Activated CD8-positive, alpha-beta memory T cell treated with anti-CD3 and anti-CD28 coated beads for 24 hours (primary cell): ENCODE data around the gene SNAPC2.
A peak's percentile ranks its signal among the peaks of the same experiment; 100 is the strongest.
"Not testable (repeated sequence)": the region's sequence is repeated elsewhere in the genome, so short reads cannot be mapped to it uniquely, and the experiment has no call there.

ENCODE experiments used
- DNase-seq: peaks from one replicate; pipeline ENCODE4 v3.0.0-alpha.2; 2020

The SNAPC2 gene

GRCh38 chr19:7888826-7889217 lies 31.3 kb upstream of the SNAPC2 start:
- DNase-seq, result no peak

- not testable (repeated sequence) for DNase-seq
Observed at GRCh38 chr19:7893362-7894101, 26.6 kb upstream of the SNAPC2 start.

GRCh38 chr19:7894612-7895309 lies 25.4 kb upstream of the SNAPC2 start:
- no peak for DNase-seq

GRCh38 chr19:7895565-7895964 lies 24.6 kb upstream of the SNAPC2 start:
- DNase-seq, result no peak

DNA sequence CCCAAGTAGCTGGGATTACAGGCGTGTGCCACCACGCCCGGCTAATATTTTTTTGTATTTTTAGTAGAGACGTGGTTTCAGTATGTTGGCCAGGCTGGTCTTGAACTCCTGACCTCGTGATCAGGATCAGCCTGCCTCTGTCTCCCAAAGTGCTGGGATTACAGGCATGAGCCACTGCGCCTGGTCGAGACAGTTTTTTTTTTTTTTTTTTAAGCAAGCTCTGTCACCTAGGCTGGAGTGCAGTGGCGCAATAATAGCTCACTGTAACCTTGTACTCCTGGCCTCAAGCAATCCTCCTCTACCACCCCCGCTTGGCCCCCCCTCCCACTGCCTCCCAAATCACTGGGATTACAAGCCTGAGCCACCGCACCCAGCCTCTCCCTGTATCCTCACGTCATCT lies 22.8 kb upstream of the SNAPC2 start:
- DNase-seq, result no peak

GRCh38 chr19:7898967-7899366 lies 21.2 kb upstream of the SNAPC2 start:
- no peak for DNase-seq

GRCh38 chr19:7899751-7900378 lies 20.3 kb upstream of the SNAPC2 start:
- no peak for DNase-seq

DNA sequence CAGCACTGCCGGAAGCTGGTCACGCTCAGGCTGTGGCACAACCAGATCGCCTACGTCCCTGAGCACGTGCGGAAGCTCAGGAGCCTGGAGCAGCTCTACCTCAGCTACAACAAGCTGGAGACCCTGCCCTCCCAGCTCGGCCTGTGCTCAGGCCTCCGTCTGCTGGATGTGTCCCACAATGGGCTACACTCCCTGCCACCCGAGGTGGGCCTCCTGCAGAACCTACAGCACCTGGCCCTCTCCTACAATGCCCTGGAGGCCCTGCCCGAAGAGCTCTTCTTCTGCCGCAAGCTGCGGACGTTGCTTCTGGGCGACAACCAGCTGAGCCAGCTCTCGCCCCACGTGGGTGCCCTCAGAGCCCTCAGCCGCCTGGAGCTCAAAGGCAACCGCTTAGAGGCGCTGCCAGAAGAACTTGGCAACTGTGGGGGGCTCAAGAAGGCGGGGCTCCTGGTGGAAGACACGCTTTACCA lies 19.7 kb upstream of the SNAPC2 start:
- DNase-seq, result no peak

DNA sequence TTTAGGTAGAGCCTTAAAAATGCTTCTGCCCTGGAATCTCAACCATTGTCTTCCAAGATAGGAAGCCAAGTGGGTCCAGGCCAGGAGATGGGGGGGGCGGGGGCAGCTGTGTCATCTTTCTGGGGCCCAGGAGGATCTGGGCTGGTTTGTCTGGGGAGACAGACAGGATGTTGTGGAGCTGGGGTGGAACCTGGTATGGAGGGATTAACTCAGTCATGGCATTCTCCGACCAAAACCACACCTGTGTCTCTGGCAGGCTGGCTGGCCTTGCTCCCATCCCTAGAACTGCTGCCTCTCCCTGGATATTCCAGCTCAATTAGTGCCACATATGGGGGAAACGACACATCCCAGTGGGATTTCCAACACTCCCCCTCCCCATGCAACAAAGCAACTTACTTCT lies 19.2 kb upstream of the SNAPC2 start:
- no peak for DNase-seq

GRCh38 chr19:7901337-7901736 lies 18.8 kb upstream of the SNAPC2 start:
- DNase-seq, result no peak

- DNase-seq, result peak; percentile 73
Observed at GRCh38 chr19:7902796-7903243, 17.3 kb upstream of the SNAPC2 start.

DNA sequence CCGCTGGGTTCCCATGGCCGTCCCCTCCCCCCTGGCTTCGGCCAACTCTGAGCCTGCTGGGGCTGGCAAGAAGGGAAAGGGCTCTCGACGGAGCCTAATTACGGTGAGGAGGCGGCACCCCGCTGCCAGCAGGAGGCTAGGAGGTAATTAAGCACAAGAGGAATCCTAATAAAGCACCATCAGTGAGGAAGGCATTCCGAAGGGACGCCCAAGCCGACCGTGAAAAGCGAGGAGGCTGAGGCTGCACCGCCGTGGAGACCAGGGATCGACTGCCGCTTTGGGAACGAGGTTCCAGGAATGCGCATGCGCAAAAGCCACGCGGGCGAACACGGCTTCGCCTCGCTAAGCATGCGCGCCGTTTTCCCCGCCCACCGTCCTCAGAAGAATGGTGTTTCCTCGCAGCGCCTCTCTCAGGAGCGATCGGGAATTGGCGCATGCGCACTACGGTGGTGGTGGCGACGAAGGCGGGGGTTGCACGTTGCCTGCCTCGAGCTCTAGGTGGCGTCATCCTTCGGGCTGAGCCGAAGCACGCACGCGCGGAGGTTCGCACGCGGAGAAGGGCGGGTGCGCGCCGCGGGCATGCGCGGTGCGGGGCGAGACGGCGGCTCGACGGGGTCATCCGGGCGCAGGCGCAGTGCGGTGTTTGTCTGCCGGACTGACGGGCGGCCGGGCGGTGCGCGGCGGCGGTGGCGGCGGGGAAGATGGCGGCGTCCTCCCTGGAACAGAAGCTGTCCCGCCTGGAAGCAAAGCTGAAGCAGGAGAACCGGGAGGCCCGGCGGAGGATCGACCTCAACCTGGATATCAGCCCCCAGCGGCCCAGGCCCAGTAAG lies 16.7 kb upstream of the SNAPC2 start, which contains the start of gene MAP2K7:
MAP2K7 (plus strand) TSS at position 634 of the 830 bp plus-strand sequence; CDS start at position 702, 68 bp downstream.
- peak; percentile 100 for DNase-seq

DNA sequence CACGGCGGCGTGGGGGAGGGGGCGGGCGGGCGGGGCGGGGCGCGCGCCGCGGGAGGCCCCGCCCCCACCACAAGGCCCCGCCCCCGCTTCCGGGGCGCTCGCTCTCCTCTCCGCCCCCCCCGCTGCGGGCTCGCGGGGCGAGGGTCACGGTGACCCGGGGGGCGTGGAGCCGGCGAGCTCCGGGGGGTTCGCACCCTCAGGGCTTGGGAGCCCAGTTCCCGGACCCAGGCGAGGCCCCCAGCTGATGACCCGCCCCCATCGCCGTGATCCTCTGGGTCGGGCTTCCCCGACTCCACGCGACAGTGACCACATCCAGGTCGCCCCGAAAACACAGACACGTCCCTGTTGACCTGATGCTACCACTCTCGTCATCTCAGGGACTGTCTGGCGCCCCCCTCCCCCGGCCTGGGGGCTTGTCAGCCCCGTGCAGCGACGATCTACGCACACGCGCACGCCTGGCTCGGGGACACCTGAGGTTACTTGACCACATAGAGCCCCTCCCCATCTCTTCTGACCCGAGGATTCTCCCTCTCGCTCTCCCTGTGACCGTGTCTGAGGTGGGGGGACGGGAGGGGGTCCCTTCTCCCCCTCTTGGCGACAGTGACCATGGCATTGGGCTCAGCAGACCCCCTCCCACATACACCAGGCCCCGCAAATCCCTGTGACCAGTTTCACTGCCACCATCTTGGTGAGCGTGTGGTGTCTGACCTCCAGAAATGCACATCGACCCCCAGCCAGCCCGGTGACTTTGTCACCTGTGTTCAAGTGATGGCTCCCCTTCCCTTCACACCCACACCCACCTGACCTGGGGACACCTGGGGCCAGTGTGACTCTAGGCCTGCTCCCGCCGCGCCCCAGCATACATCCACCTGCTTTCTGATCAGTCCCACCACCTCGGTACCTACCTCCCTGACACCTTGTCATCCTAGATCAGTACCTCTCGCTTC lies 15.8 kb upstream of the SNAPC2 start:
- DNase-seq, result no peak

- no peak for DNase-seq
Observed at GRCh38 chr19:7905268-7905667, 14.9 kb upstream of the SNAPC2 start.

DNA sequence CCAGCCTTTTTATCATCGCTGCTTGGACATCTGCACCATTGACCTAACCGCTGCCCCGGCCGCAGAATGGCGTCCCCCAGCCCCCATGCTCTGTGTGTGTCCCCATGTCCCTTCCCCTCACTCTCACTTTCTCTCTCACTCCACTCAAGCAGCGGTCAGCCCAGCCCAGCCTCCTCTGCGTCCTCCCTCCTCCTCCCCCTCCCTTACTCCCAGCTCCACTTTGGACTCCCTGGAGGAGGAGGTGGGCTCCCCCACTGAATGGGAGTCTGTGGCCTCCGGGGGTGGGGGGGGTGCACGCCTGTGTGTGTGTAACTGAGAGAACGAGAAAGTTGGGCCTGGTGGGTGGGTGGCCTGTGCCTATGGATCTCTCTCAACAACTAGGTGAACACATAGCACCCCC lies 14.3 kb upstream of the SNAPC2 start:
- no peak for DNase-seq

GRCh38 chr19:7907122-7907521 lies 13.0 kb upstream of the SNAPC2 start:
- no peak for DNase-seq

GRCh38 chr19:7907544-7907943 lies 12.6 kb upstream of the SNAPC2 start:
- DNase-seq, result no peak

- DNase-seq, result no peak
Observed at GRCh38 chr19:7908078-7908699, 11.9 kb upstream of the SNAPC2 start.

GRCh38 chr19:7908742-7909461 lies 11.2 kb upstream of the SNAPC2 start:
- no peak for DNase-seq

- DNase-seq, result no peak
Observed at GRCh38 chr19:7909471-7910067, 10.6 kb upstream of the SNAPC2 start.
